ENCODE data around the gene TEX14.
"Not testable (repeated sequence)": the region's sequence is repeated elsewhere in the genome, so short reads cannot be mapped to it uniquely, and the experiment has no call there.

TEX14 gene

DNA sequence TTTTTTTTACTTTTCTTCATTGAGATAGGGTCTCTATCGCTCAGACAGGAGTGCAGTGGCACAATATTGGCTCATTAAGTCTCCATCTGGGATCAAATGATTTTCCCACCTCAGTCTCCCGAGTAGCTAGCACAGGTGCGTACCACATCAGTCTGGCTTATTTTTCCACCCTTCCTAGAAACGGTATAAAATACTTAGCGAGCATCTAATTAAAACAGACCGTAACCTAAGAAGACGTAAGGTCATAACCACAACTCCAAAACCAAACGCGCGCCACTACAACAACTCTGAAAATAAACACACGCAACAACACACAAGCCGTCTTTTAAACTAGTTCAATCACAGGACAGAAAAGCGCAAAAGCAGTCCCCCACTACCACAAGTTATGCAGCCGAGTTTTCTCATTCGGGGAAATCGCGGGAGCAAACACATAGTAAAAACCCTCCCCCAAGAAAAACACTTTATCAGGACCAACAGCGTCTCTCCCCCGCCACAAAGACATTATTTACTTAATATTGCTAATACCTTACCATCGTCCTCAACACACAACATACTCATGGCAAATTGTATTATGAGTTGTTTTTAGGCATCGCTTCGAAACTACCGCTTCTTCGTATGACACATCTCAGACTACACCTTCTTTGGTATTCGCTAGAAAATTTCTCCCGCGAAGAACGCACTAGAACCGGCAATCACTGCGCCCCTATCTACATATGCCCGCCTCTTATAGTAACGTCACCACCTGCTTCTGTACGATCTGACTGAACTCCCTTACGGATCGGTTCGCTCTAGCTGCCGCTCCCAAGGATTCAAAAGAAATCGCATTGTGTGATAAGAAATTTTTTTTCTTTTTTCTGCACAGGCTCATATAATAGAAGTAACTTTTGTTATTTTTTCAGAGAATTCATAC is 32.8 kb downstream of the TEX14 start:
- DNase-seq (ENCODE audit: low spot score): peak; percentile 81

- not testable (repeated sequence) for DNase-seq (ENCODE audit: low spot score)
These were observed 33.7 kb downstream of the TEX14 start for GRCh38 chr17:58657962-58658803.

- DNase-seq (ENCODE audit: low spot score): no peak
These were observed 43.6 kb downstream of the TEX14 start for GRCh38 chr17:58648236-58648635.

DNA sequence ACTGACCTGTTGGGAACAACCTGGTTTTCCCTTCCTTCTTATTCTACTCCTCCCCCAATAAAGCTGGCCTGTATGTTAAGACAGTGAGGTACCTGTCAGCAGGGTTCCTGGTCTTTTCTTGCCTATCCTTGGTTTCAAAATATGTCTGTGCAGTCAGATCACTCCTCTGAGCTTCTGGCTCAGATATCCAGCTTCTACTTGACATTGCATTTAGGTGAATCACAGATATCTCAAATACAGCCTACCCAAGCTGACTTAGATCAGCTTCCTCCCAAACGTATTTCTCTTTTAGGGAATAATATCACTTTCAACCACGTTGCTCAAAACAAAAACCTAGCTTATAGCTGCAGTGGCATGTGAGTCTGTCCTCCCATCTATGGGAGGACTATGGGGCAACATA is 48.7 kb downstream of the TEX14 start:
- no peak for DNase-seq (ENCODE audit: low spot score)

DNA sequence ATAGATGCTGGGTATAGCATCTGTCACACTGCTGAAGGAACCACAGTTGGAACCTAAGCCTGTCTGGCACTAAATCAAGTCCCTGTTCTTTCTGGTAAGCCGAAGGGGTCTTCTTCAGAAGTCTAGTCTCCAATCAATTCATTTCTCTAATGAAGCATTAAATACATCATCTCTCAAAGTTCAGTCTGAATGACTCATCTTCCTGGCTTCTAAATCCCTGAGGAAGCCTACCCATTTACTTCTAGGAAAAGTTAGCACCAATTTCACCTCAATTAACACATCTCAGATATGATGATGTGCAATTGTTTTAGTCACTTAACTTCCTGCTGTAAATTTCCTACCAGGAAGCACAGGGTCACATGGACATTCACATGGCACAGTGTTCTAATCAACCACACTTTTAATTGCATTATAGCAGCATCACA is 49.9 kb downstream of the TEX14 start:
- DNase-seq (ENCODE audit: low spot score): no peak

GRCh38 chr17:58640202-58640601 is 51.6 kb downstream of the TEX14 start:
- DNase-seq (ENCODE audit: low spot score): no peak

GRCh38 chr17:58639681-58640080 is 52.2 kb downstream of the TEX14 start:
- DNase-seq (ENCODE audit: low spot score): no peak

- no peak for DNase-seq (ENCODE audit: low spot score)
These were observed 54.8 kb downstream of the TEX14 start for GRCh38 chr17:58637011-58637570.

DNA sequence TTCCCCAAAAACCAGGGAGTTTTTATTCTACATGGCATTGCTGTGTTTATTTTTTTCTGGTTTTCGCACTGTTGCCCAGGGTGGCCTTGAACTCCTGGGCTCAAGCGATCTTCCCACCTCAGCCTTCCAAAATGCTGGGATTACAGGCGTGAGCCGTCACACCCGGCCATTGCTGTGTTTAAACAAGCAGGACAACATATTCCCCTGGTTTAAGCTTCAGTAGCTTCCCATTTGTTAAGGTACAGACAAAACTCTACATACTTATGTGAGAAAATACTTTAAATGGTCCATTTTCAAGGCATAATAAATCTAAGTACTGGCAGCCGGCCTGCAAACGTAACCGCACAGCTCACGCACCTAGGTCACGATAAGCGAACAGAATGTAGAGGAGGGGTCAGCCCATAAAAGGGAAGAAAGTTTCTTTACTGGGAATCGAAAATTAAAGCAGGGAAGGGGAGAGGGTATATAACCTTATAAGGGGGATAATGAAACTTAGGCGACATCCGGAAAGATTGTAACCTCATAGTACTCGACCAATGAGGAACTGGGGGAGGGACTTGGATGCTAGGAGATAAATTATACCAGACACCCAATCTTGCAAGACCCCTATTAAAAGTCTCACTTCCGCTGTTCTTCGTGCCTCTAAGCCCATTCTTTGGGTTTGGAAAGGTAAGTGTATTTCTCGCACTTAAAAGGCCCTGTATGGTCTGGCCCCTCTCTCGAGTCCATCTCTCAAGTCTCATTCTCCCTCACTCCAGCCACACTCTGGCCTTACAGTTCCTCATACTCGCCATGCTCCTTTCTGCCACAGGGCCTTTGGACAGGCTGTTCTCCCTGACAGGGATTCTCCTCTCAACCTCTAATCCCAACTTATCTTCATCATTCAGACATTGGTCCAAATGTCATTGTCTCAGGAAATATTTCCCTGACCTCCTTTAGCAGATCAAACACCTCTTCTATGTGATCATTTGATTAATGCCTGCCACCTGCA is 59.2 kb downstream of the TEX14 start:
- no peak for DNase-seq (ENCODE audit: low spot score)

DNA sequence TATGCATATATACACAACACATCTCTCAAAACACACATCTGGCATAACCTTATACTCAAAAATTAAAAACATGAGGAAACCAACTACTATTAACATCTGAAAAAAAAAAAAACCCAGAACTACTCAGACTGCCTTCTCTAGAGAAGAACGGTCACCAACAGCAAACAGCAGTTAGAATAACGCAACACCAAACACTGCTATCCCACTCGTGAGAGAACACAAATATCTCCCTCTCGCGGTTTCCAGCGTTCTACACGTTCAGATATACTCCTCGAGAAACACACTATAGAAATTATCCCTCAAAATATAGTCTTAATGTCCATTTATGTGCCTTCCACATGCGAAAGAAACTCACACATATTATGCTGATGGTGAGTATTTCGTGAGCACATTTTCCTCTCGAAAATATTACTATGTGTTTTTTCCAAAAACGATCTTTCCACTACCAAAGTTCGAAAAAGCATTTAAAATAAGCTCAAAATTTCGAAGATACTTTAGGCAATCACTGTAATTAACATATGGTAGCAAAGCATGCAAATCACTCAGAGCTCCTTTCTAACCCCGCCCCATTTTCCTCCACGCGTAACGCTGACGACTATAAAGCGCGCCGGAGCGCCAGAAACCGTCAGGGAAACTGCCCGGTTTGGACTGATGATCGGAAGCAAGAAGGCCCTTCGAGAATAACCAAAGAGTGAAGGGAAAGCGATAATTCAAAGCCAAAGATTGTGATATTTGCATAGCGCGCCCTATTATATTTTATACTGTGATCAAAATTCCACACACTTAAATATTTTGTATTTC is 60.1 kb downstream of the TEX14 start:
- peak; percentile 96 for DNase-seq (ENCODE audit: low spot score)

- no peak for DNase-seq (ENCODE audit: low spot score)
These were observed 60.8 kb downstream of the TEX14 start for GRCh38 chr17:58630883-58631522.

- DNase-seq (ENCODE audit: low spot score): no peak
These were observed 64.9 kb downstream of the TEX14 start for GRCh38 chr17:58626905-58627304.

DNA sequence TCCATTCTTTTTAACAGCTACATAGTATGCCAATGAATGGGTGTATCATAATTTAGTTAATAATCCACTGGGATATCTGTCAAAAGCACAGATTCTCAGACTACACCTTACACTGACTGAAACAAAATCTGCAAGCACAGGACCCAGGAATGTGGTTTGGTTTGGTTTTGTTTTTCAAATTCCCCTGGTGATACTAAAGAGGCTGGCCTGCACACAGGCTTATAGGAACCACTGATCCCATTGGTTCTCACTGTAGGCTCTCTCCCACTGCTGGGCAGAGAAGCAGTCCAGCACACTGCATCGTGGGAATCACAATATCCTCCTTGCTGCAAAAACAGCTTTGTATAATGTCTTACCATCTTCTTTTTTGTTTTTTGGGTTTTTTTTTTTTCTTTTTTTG is 67.1 kb downstream of the TEX14 start:
- DNase-seq (ENCODE audit: low spot score): no peak

DNA sequence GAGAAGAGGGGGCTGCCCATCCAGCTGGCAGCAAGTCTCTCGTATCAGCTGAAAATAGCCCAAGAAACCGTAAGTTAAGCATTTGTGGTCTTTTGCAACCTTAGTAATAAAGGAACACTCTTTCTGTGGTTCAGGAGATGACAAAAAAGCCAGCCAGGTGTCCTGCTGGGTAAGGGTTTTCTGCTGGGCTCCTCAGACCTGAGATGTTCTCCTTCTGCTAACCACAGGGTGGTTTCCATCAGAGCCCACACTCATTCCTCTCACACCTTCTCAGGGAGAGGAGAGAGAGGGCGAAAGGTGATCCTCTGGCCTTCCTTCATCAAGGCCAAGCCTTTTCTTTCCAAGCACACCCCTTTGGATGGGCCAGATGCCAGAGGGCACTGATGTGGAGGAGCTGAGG is 70.7 kb downstream of the TEX14 start:
- no peak for DNase-seq (ENCODE audit: low spot score)

- DNase-seq (ENCODE audit: low spot score): no peak
These were observed 73.5 kb downstream of the TEX14 start for GRCh38 chr17:58618336-58618735.

GRCh38 chr17:58617563-58617962 is 74.3 kb downstream of the TEX14 start:
- no peak for DNase-seq (ENCODE audit: low spot score)

DNA sequence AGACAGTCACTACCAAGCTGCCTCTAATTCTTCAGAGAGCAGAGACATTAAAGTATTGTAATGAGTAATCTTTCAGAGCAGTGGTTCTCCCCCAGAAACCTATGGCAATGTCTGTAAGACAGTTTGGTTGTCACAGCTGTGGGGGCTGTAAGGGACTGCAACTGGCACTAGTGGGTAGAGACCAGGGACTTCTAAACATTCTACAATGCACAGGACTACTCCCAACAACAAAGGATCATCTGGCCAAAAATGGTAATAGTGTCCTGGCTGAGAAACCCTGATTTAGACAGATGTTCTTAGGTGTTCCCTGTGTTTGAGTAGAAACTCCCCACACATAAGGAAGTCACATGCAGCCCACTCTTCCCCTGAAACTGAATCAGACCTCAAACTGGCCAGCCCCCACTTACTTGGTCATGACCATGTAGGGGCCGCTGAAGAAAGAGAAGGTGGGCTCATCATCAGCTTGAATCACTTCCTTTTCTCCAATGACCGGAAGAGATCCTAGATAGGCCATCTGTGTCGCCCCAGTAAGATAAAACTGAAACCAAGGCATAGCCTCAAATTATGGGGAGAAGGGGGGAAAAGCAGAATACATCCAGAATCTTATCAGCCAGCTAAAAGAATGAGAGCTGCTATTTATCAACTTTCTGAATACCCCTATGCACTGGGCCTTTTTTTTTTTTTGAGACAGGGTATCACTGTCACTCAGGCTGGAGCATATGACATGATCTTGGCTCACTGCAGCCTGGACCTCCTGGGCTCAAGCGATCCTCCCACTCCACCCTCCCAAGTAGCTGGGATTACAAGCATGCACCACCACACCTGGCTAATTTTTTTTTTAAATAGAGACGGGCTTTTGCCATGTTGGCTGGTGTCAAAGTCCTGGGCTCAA is 75.8 kb downstream of the TEX14 start:
- no peak for DNase-seq (ENCODE audit: low spot score)

DNA sequence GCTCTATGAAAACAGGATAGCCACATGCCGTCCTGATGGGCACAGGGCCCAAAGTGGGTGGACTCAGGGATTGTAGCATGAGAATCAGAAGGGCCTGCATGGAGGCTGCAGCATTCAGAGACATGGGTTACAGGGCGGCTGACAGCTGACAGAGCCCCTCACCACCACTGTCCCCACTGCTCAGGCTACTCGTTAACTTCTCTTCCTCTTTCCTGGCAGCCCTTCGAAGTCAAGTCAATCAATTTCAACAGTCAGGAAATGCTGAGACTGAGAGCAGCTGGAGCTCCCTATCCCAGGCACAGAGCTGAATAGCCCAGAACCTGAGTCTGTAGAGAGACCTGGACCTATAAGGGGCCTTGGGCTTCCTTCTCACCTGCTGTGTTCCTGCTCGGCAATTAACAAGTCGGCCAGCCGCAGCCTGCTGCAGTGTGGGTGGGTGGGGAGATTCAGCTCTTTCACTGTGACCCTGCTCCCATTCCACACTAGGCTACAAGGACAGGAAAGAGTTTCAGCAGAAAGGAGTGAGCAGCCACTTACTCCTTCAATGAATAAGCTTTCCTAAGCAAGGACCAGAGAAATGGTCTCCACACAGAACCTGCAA is 76.9 kb downstream of the TEX14 start:
- no peak for DNase-seq (ENCODE audit: low spot score)

GRCh38 chr17:58611331-58611730 is 80.5 kb downstream of the TEX14 start:
- no peak for DNase-seq (ENCODE audit: low spot score)

Measured in hematopoietic multipotent progenitor cell treated with erythropoietin and hydrocortisone succinate and interleukin-3 and kit ligand, for 15 days (in vitro differentiated cells).